Astrocyte (in vitro differentiated cells and primary cell): ENCODE results near the gene SDK1.

ENCODE experiments used
- EZH2 ChIP-seq: IDR thresholded peaks from 2 replicates; pipeline ENCODE4 v1.6.1; 2012; ENCODE audit warnings: mild to moderate bottlenecking, low read length, inconsistent platforms; ENCODE audit not compliant: insufficient read depth
- TF ChIP-seq, protein P1 (sequence below): IDR thresholded peaks from 2 replicates; pipeline ENCODE4 v1.5.1; 2011; ENCODE audit warnings: low read depth, mild to moderate bottlenecking, inconsistent platforms, low read length, moderate library complexity; ENCODE audit not compliant: insufficient read depth

DNA sequence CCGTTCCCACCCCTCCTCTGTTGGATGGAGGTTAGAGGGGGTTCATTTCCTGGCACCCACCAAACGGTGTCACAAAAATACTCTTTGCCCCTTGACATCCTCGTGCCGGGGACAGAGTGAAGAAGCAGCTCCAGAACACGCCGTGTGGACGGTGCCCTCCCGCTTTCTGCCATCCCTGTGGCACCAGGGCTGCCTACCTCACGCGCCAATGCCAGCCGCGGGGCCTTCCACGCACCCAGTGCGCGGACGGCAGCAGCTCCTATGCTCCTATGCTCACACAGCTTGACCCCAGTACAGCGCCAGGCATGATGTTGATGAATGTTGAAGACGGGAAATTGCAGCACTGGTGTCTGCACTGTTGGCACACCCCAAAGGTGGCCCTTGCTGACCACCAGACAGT, 873.8 kb downstream of the SDK1 start:
- TF ChIP-seq, protein P1, sequence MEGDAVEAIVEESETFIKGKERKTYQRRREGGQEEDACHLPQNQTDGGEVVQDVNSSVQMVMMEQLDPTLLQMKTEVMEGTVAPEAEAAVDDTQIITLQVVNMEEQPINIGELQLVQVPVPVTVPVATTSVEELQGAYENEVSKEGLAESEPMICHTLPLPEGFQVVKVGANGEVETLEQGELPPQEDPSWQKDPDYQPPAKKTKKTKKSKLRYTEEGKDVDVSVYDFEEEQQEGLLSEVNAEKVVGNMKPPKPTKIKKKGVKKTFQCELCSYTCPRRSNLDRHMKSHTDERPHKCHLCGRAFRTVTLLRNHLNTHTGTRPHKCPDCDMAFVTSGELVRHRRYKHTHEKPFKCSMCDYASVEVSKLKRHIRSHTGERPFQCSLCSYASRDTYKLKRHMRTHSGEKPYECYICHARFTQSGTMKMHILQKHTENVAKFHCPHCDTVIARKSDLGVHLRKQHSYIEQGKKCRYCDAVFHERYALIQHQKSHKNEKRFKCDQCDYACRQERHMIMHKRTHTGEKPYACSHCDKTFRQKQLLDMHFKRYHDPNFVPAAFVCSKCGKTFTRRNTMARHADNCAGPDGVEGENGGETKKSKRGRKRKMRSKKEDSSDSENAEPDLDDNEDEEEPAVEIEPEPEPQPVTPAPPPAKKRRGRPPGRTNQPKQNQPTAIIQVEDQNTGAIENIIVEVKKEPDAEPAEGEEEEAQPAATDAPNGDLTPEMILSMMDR, result no peak
- TF ChIP-seq EZH2, result no peak
